ENCODE results near the gene TLE4.

DNA sequence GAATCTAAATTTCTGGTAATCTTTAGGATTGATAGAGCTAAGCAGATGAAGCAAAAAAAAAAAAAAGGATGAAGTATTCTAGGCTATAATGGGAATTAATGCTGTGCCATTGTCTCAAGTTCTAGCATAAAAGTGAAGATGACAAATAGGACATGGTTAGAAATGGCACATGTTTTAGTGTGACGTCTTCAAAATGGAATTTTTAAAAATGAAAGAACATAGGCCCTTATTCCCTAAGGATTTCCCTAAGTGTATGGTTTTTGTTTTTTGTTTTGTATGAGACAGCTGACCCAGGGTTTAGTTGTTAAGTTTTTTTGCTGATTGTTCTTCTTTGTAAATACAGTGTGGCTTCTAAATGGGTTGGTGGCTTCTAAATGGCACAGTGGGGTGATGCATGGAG, 7.1 kb downstream of the TLE4 start:
- TF ChIP-seq POLR2A (IDR thresholded peaks at IDR 0.05; ENCODE audit: low read length) = no peak
- no peak for TF ChIP-seq GATA1 (IDR thresholded peaks at IDR 0.05; ENCODE audit: low read depth, low read length)

All from erythroblast (primary cell).